Mesenchymal stem cell (in vitro differentiated cells and primary cell): ENCODE measurements around the gene RPS8.
A peak's percentile ranks its signal among the peaks of the same experiment; 100 is the strongest.

ENCODE experiments used
- DNase-seq: peaks from one replicate; pipeline ENCODE4 v3.0.0-alpha.2; 2013
- H2AFZ ChIP-seq: one replicate; pipeline ENCODE4 v1.6.1; 2013; ENCODE audit warnings: low read depth, mild to moderate bottlenecking, control low read depth, inconsistent platforms, low read length, moderate library complexity
- H2AK5ac ChIP-seq: 2 replicates; pipeline ENCODE4 v1.6.1; 2013; ENCODE audit warnings: low read length, moderate library complexity, mild to moderate bottlenecking, inconsistent platforms; ENCODE audit not compliant: severe bottlenecking
- H2BK120ac ChIP-seq: one replicate; pipeline ENCODE4 v1.6.1; 2013; ENCODE audit warnings: low read depth, mild to moderate bottlenecking, inconsistent platforms, low read length, moderate library complexity
- H2BK12ac ChIP-seq, 2 experiments: one replicate each; pipeline ENCODE4 v1.6.1; 2013; ENCODE audit warnings: inconsistent platforms in 2 of 2, low read length in 2 of 2, mild to moderate bottlenecking in 2 of 2, moderate library complexity in 2 of 2, control low read depth in 1 of 2
- H2BK15ac ChIP-seq: one replicate; pipeline ENCODE4 v1.6.1; 2013; ENCODE audit warnings: mild to moderate bottlenecking, low read depth, inconsistent platforms; ENCODE audit not compliant: poor library complexity, severe bottlenecking
- H2BK5ac ChIP-seq: 2 replicates; pipeline ENCODE4 v1.6.1; 2013; ENCODE audit warnings: low read depth, mild to moderate bottlenecking, low read length, control low read depth, inconsistent platforms; ENCODE audit not compliant: poor library complexity, severe bottlenecking
- H3K14ac ChIP-seq, 2 experiments: one replicate each; pipeline ENCODE4 v1.6.1; 2013; ENCODE audit warnings: inconsistent platforms in 2 of 2, low read length in 2 of 2, control low read depth in 1 of 2, mild to moderate bottlenecking in 1 of 2, moderate library complexity in 1 of 2
- H3K18ac ChIP-seq, 2 experiments: one replicate each; pipeline ENCODE4 v1.6.1; 2013; ENCODE audit warnings: inconsistent platforms in 2 of 2, low read length in 2 of 2, control low read depth in 1 of 2, low read depth in 1 of 2, mild to moderate bottlenecking in 1 of 2
- H3K23ac ChIP-seq, 2 experiments: one replicate each; pipeline ENCODE4 v1.6.1; 2013; ENCODE audit warnings: inconsistent platforms in 2 of 2, low read length in 2 of 2, mild to moderate bottlenecking in 2 of 2, moderate library complexity in 2 of 2, control low read depth in 1 of 2
- H3K27ac ChIP-seq: 2 replicates; pipeline ENCODE4 v1.5.1; 2013; ENCODE audit warnings: mild to moderate bottlenecking, moderate library complexity, low read length, control low read depth, inconsistent platforms; ENCODE audit not compliant: poor library complexity, severe bottlenecking
- H3K27me3 ChIP-seq, 2 experiments: 2 replicates each; pipeline versions ENCODE4 v1.6.1 to v1.7.0; 2013; ENCODE audit warnings: low read length in 2 of 2, mild to moderate bottlenecking in 2 of 2, moderate library complexity in 2 of 2, control low read depth in 1 of 2, inconsistent platforms in 1 of 2; ENCODE audit not compliant: control insufficient read depth in 1 of 2, insufficient read depth in 1 of 2
- H3K36me3 ChIP-seq, 2 experiments: 2 replicates each; pipeline versions ENCODE4 v1.6.1 to v1.7.0; 2013; ENCODE audit warnings: low read length in 2 of 2, control low read depth in 1 of 2, inconsistent platforms in 1 of 2, low read depth in 1 of 2, mild to moderate bottlenecking in 1 of 2; ENCODE audit not compliant: insufficient read depth in 2 of 2, control insufficient read depth in 1 of 2
- H3K4ac ChIP-seq, 2 experiments: one replicate each; pipeline ENCODE4 v1.6.1; 2013; ENCODE audit warnings: inconsistent platforms in 2 of 2, low read length in 2 of 2, mild to moderate bottlenecking in 2 of 2, moderate library complexity in 2 of 2, control low read depth in 1 of 2, low read depth in 1 of 2
- H3K4me1 ChIP-seq: 2 replicates; pipeline ENCODE4 v1.6.1; 2013; ENCODE audit warnings: low read depth, low read length, control low read depth; ENCODE audit not compliant: control insufficient read depth, insufficient read depth
- H3K4me2 ChIP-seq: 2 replicates; pipeline ENCODE4 v1.6.1; 2013; ENCODE audit warnings: low read length, mild to moderate bottlenecking, inconsistent platforms; ENCODE audit not compliant: poor library complexity, severe bottlenecking
- H3K4me3 ChIP-seq, 2 experiments: 2 replicates each; pipeline versions ENCODE4 v1.5.1 to v1.7.0; 2013; ENCODE audit warnings: low read length in 2 of 2, mild to moderate bottlenecking in 2 of 2, control low read depth in 1 of 2, low read depth in 1 of 2; ENCODE audit not compliant: insufficient read depth in 1 of 2
- H3K79me1 ChIP-seq: replicated peaks from 2 replicates; pipeline ENCODE4 v1.6.1; 2013; ENCODE audit warnings: mild to moderate bottlenecking, control low read depth, low read length, inconsistent platforms; ENCODE audit not compliant: poor library complexity, severe bottlenecking
- H3K9ac ChIP-seq: 2 replicates; pipeline ENCODE4 v1.7.0; 2013; ENCODE audit warnings: mild to moderate bottlenecking, low read length, moderate library complexity
- H3K9me3 ChIP-seq: 2 replicates; pipeline ENCODE4 v1.7.0; 2013; ENCODE audit warnings: mild to moderate bottlenecking, low read length; ENCODE audit not compliant: control insufficient read depth
- H4K8ac ChIP-seq: one replicate; pipeline ENCODE4 v1.6.1; 2013; ENCODE audit warnings: inconsistent platforms, mild to moderate bottlenecking, low read length, moderate library complexity
- H4K91ac ChIP-seq: one replicate; pipeline ENCODE4 v1.6.1; 2013; ENCODE audit warnings: mild to moderate bottlenecking, low read length, inconsistent platforms
- WGBS: methylation state at CpG from one replicate; pipeline ENCODE4 v1.1.7; 2013; ENCODE audit warnings: mixed read lengths; 5-methylcytosine and 5-hydroxymethylcytosine counted together

RPS8 gene

GRCh38 chr1:44798481-44799365 lies 23.4 kb downstream of the RPS8 start:
- peak overlapping the region; percentile 69 for H2AK5ac ChIP-seq
- H2BK5ac ChIP-seq = no peak overlapping the region
- H3K9me3 ChIP-seq = no peaks in the 10 kb centered on the region
- peaks cover 3% of the 10 kb centered on the region for H3K79me1 ChIP-seq
- peak overlapping the region; percentile 88 for H3K9ac ChIP-seq
- H3K4ac ChIP-seq = peak overlapping the region in 1 of 2 experiments; percentile 90
- no peak overlapping the region for H2AFZ ChIP-seq
- H2BK15ac ChIP-seq = peak overlapping the region; percentile 31
- WGBS = 95% methylated on average over 10 of the region's 10 CpGs
- H3K36me3 ChIP-seq = peaks cover 20 to 21% of the 10 kb centered on the region in 2 experiments
- H3K23ac ChIP-seq = no peak overlapping the region
- peak overlapping the region; percentile 51 for H4K8ac ChIP-seq
- peak overlapping the region in 1 of 2 experiments; percentile 65 for H3K14ac ChIP-seq
- no peak overlapping the region for H2BK120ac ChIP-seq
- H3K4me2 ChIP-seq = no peak overlapping the region
- H3K18ac ChIP-seq = peak overlapping the region in 1 of 2 experiments; percentile 78
- DNase-seq = no peak
- H3K4me1 ChIP-seq = peaks cover 29% of the 10 kb centered on the region
- peak overlapping the region; percentile 95 for H3K27ac ChIP-seq
- no peaks in the 10 kb centered on the region for H3K27me3 ChIP-seq
- peak overlapping the region; percentile 28 to 98 for H2BK12ac ChIP-seq
- H3K4me3 ChIP-seq = no peak overlapping the region
- no peak overlapping the region for H4K91ac ChIP-seq

GRCh38 chr1:44799770-44800584 lies 24.6 kb downstream of the RPS8 start, which contains the start of gene PLK3:
TSS of gene PLK3 (plus strand) at chr1:44800377. CDS start at chr1:44800464, 87 bp downstream.
- Histone ChIP-seq H2BK12ac (peak within 1 kb of the TSS in 1 of 2 experiments; percentile 87), H3K4me3 (peak within 1 kb of the TSS; percentile 82 to 90), H2BK15ac (peak within 1 kb of the TSS; percentile 75), H3K9ac (peak within 1 kb of the TSS; percentile 94), H3K4me2 (peak within 1 kb of the TSS; percentile 72), H3K14ac (peak within 1 kb of the TSS in 1 of 2 experiments; percentile 91), H3K79me1 (peaks cover 3% of the 10 kb centered on the region), H2AK5ac (no peak within 1 kb of the TSS), H3K27me3 (no peaks in the 10 kb centered on the region), H3K4ac (peak within 1 kb of the TSS; percentile 54 to 65), H2BK120ac (peak within 1 kb of the TSS; percentile 89), H3K4me1 (peaks cover 34% of the 10 kb centered on the region), H3K27ac (peak within 1 kb of the TSS; percentile 95), H2AFZ (peak within 1 kb of the TSS; percentile 15), H3K9me3 (no peaks in the 10 kb centered on the region), H3K23ac (peak within 1 kb of the TSS in 1 of 2 experiments; percentile 75), H2BK5ac (peak within 1 kb of the TSS; percentile 83), H4K91ac (peak within 1 kb of the TSS; percentile 65), H3K36me3 (peaks cover 31 to 32% of the 10 kb centered on the region in 2 experiments), H3K18ac (peak within 1 kb of the TSS; percentile 70 to 92), H4K8ac (peak within 1 kb of the TSS; percentile 38)
- DNase-seq = peak; percentile 98
- WGBS = under 1% methylated on average over 60 of the region's 79 CpGs

GRCh38 chr1:44801491-44802305 lies 26.4 kb downstream of the RPS8 start:
- Histone ChIP-seq H3K4ac (peak overlapping the region in 1 of 2 experiments; percentile 47), H3K4me2 (peak overlapping the region; percentile 72), H3K14ac (peak overlapping the region in 1 of 2 experiments; percentile 80), H3K4me1 (peaks cover 48% of the 10 kb centered on the region), H4K8ac (no peak overlapping the region), H4K91ac (no peak overlapping the region), H2BK12ac (peak overlapping the region in 1 of 2 experiments; percentile 35), H3K27me3 (no peaks in the 10 kb centered on the region), H2BK15ac (no peak overlapping the region), H3K36me3 (peaks cover 49 to 50% of the 10 kb centered on the region in 2 experiments), H3K18ac (peak overlapping the region in 1 of 2 experiments; percentile 22), H3K79me1 (peaks cover 7% of the 10 kb centered on the region), H2AFZ (no peak overlapping the region), H3K9me3 (no peaks in the 10 kb centered on the region), H2BK120ac (no peak overlapping the region), H3K9ac (peak overlapping the region; percentile 94), H3K4me3 (peak overlapping the region; percentile 47 to 90), H3K23ac (peak overlapping the region in 1 of 2 experiments; percentile 10), H2AK5ac (no peak overlapping the region), H3K27ac (no peak overlapping the region), H2BK5ac (no peak overlapping the region)
- 71% methylated on average over 10 of the region's 13 CpGs for WGBS
- DNase-seq = peak; percentile 38
